Hepatocyte (in vitro differentiated cells): Measurements from ENCODE around the gene CA11. TPM values are rescaled to one million over a fixed set of nuclear protein-coding genes. Genes with fewer than 3 reads are reported as not detected.

ENCODE experiments used
- DNase-seq: peaks from one replicate; pipeline ENCODE4 v3.0.0-alpha.2; 2016; ENCODE audit warnings: low spot score
- H2AFZ ChIP-seq: fragments of 200-600 bp; sonication (generic); 2 replicates; pipeline ENCODE4 v1.6.0; 2016; ENCODE audit warnings: antibody characterized with exemption, mild to moderate bottlenecking
- H3K27ac ChIP-seq: fragments of 200-600 bp; sonication (generic); 2 replicates; pipeline ENCODE4 v1.5.1; 2016; ENCODE audit warnings: mild to moderate bottlenecking
- H3K27me3 ChIP-seq: fragments of 200-600 bp; sonication (generic); 2 replicates; pipeline ENCODE4 v1.6.1; 2016
- H3K36me3 ChIP-seq: fragments of 200-600 bp; sonication (generic); replicated peaks from 2 replicates; pipeline ENCODE4 v1.5.1; 2016; ENCODE audit warnings: low read depth; ENCODE audit not compliant: insufficient read depth
- H3K4me1 ChIP-seq: fragments of 200-600 bp; sonication (generic); 2 replicates; pipeline ENCODE4 v1.5.1; 2016; ENCODE audit warnings: mild to moderate bottlenecking, moderate library complexity; ENCODE audit not compliant: insufficient read depth
- H3K4me2 ChIP-seq: fragments of 200-600 bp; sonication (generic); 2 replicates; pipeline ENCODE4 v1.6.0; 2016
- H3K4me3 ChIP-seq: fragments of 200-600 bp; sonication (generic); 2 replicates; pipeline ENCODE4 v1.5.1; 2016; ENCODE audit warnings: mild to moderate bottlenecking
- H3K79me2 ChIP-seq: fragments of 200-600 bp; sonication (generic); 2 replicates; pipeline ENCODE4 v1.6.0; 2017; ENCODE audit warnings: mild to moderate bottlenecking
- H3K9me2 ChIP-seq: fragments of 200-600 bp; sonication (generic); replicated peaks from 2 replicates; pipeline ENCODE4 v1.6.0; 2017; ENCODE audit warnings: mild to moderate bottlenecking; ENCODE audit not compliant: insufficient read depth
- H3K9me3 ChIP-seq: fragments of 200-600 bp; sonication (generic); 2 replicates; pipeline ENCODE4 v1.5.1; 2016; ENCODE audit warnings: low read depth, mild to moderate bottlenecking
- H4K20me1 ChIP-seq: fragments of 200-600 bp; sonication (generic); 2 replicates; pipeline ENCODE4 v1.6.0; 2016; ENCODE audit warnings: mild to moderate bottlenecking; ENCODE audit not compliant: insufficient read depth, poor library complexity, severe bottlenecking
- CTCF ChIP-seq: fragments of 200-600 bp; sonication (generic); IDR thresholded peaks from 2 replicates; pipeline ENCODE4 v1.5.1; 2016; ENCODE audit warnings: antibody characterized with exemption, mild to moderate bottlenecking; ENCODE audit not compliant: poor library complexity
- EZH2 ChIP-seq: fragments of 200-600 bp; sonication (generic); IDR thresholded peaks from 2 replicates; pipeline ENCODE4 v1.6.1; 2016; ENCODE audit warnings: antibody characterized with exemption, mild to moderate bottlenecking, borderline replicate concordance
- EZH2phosphoT487 ChIP-seq: fragments of 200-600 bp; sonication (generic); IDR thresholded peaks from one replicate; pipeline ENCODE4 v1.6.1; 2018; ENCODE audit warnings: antibody characterized with exemption, mild to moderate bottlenecking, low read depth, moderate library complexity; ENCODE audit not compliant: unreplicated experiment, severe bottlenecking
- WGBS: methylation state at CpG from one replicate; pipeline ENCODE4 v1.1.6; 2016; ENCODE audit warnings: low lambda C conversion rate; ENCODE audit errors: missing lambda C conversion rate; 5-methylcytosine and 5-hydroxymethylcytosine counted together
- polyA plus RNA-seq: library from polyadenylated mRNA; unstranded; fragments of >200 nt; fragmentation: Nextera tagmentation; extraction: Ambion mirVana; gene quantifications from 2 replicates; pipeline ENCODE4 v1.2.1, GENCODE V29; 2016
- total RNA-seq: library from RNA; depleted of rRNA; stranded (reverse); fragments of >200 nt; gene quantifications from 2 replicates; pipeline ENCODE4 v1.2.3, GENCODE V29; 2014

The CA11 gene
- total and polyA plus RNA-seq, 2 experiments from 2014 or later, result 12.0 to 43.6 TPM

GRCh38 chr19:48629297-48629598, 16.7 kb downstream of the CA11 start:
- no peaks in the 10 kb centered on the region for H4K20me1 ChIP-seq
- no peaks in the 10 kb centered on the region for H3K27me3 ChIP-seq
- H3K4me1 ChIP-seq, result peaks cover 41% of the 10 kb centered on the region
- H3K79me2 ChIP-seq, result peaks cover 21% of the 10 kb centered on the region
- no peak overlapping the region for H3K27ac ChIP-seq
- no peaks in the 10 kb centered on the region for H3K9me3 ChIP-seq
- no peak overlapping the region for H3K4me3 ChIP-seq
- no peak for TF ChIP-seq EZH2
- TF ChIP-seq CTCF, result no peak
- TF ChIP-seq EZH2phosphoT487, result no peak
- H2AFZ ChIP-seq, result no peak overlapping the region
- no peak overlapping the region for H3K4me2 ChIP-seq
- WGBS, result 95% methylated on average over 15 of the region's 22 CpGs
- DNase-seq, result no peak
- no peaks in the 10 kb centered on the region for H3K36me3 ChIP-seq
- no peaks in the 10 kb centered on the region for H3K9me2 ChIP-seq

- Histone ChIP-seq H2AFZ (no peak overlapping the region), H3K4me2 (no peak overlapping the region), H3K27ac (no peak overlapping the region), H3K79me2 (peaks cover 21% of the 10 kb centered on the region), H3K4me1 (peaks cover 37% of the 10 kb centered on the region), H3K9me3 (no peaks in the 10 kb centered on the region), H3K27me3 (no peaks in the 10 kb centered on the region), H3K4me3 (no peak overlapping the region), H3K9me2 (no peaks in the 10 kb centered on the region), H3K36me3 (no peaks in the 10 kb centered on the region), H4K20me1 (no peaks in the 10 kb centered on the region)
- TF ChIP-seq EZH2, result no peak
- no peak for TF ChIP-seq CTCF
- no peak for TF ChIP-seq EZH2phosphoT487
- DNase-seq, result peak; percentile 8
- WGBS, result 91% methylated on average over 16 of the region's 34 CpGs
Measured at GRCh38 chr19:48628486-48629296, 17.3 kb downstream of the CA11 start.

GRCh38 chr19:48627865-48628314, 18.1 kb downstream of the CA11 start:
- Histone ChIP-seq H3K9me2 (no peaks in the 10 kb centered on the region), H2AFZ (no peak overlapping the region), H3K79me2 (peaks cover 21% of the 10 kb centered on the region), H4K20me1 (no peaks in the 10 kb centered on the region), H3K4me3 (no peak overlapping the region), H3K4me1 (peaks cover 38% of the 10 kb centered on the region), H3K4me2 (peak overlapping the region; percentile 33), H3K27me3 (no peaks in the 10 kb centered on the region), H3K9me3 (no peaks in the 10 kb centered on the region), H3K27ac (peak overlapping the region; percentile 89), H3K36me3 (no peaks in the 10 kb centered on the region)
- 95% methylated on average over 15 of the region's 17 CpGs for WGBS
- no peak for TF ChIP-seq EZH2
- TF ChIP-seq EZH2phosphoT487, result no peak
- TF ChIP-seq CTCF, result no peak
- peak; percentile 6 for DNase-seq
